ENCODE data around the gene ASXL1. TPM values are rescaled to one million over a fixed set of nuclear protein-coding genes. Genes with fewer than 3 reads are reported as not detected.

Gene ASXL1
- total RNA-seq, 1 donor from 2014 or later, result 25.0 TPM

- peak overlapping the region; percentile 57 for H3K27ac ChIP-seq (replicated peaks)
- no peaks in the 10 kb centered on the region for H3K27me3 ChIP-seq (ENCODE audit: low read depth)
- TF ChIP-seq, protein P1, sequence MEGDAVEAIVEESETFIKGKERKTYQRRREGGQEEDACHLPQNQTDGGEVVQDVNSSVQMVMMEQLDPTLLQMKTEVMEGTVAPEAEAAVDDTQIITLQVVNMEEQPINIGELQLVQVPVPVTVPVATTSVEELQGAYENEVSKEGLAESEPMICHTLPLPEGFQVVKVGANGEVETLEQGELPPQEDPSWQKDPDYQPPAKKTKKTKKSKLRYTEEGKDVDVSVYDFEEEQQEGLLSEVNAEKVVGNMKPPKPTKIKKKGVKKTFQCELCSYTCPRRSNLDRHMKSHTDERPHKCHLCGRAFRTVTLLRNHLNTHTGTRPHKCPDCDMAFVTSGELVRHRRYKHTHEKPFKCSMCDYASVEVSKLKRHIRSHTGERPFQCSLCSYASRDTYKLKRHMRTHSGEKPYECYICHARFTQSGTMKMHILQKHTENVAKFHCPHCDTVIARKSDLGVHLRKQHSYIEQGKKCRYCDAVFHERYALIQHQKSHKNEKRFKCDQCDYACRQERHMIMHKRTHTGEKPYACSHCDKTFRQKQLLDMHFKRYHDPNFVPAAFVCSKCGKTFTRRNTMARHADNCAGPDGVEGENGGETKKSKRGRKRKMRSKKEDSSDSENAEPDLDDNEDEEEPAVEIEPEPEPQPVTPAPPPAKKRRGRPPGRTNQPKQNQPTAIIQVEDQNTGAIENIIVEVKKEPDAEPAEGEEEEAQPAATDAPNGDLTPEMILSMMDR (IDR thresholded peaks at IDR 0.05; ENCODE audit: borderline replicate concordance), result no peak
- peaks cover 87% of the 10 kb centered on the region for H3K4me1 ChIP-seq
- peak; percentile 10 for DNase-seq
- intact Hi-C loops (cut with micrococcal nuclease), result no loop called here
- H3K36me3 ChIP-seq, result peaks cover 3% of the 10 kb centered on the region
- H3K4me3 ChIP-seq, result no peak overlapping the region
- no peaks in the 10 kb centered on the region for H3K9me3 ChIP-seq (replicated peaks)
Observed at GRCh38 chr20:32466739-32467505, 108.8 kb downstream of the ASXL1 start.

- peak; percentile 26 for DNase-seq
- intact Hi-C loops (cut with micrococcal nuclease), result no loop called here
- TF ChIP-seq, protein P1 (IDR thresholded peaks at IDR 0.05; ENCODE audit: borderline replicate concordance), result no peak
- Histone ChIP-seq H3K36me3 (peaks cover 4% of the 10 kb centered on the region), H3K27me3 (ENCODE audit: low read depth) (no peaks in the 10 kb centered on the region), H3K9me3 (replicated peaks) (no peaks in the 10 kb centered on the region), H3K4me1 (peaks cover 95% of the 10 kb centered on the region), H3K27ac (replicated peaks) (peak overlapping the region; percentile 90), H3K4me3 (no peak overlapping the region)
Observed at GRCh38 chr20:32467506-32468312, 109.6 kb downstream of the ASXL1 start.

DNA sequence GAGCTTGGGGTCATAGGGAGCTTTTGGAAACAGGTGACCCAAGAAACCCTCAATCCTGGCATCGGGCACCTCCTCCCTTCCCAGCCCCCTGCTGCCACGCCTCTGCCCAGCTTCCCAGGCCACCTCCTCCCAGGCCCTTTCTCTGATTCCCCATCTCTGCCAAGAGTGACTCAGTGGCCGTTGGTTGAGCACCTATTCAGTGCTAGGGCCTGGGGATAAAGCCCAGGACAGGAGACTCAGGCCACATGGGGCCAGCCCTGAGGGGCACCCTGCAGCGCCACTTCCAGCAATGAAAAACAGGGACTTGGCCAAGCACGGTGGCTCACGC, 110.1 kb downstream of the ASXL1 start:
- no peak overlapping the region for H3K4me3 ChIP-seq
- intact Hi-C loops (cut with micrococcal nuclease), result no loop called here
- H3K9me3 ChIP-seq (replicated peaks), result no peaks in the 10 kb centered on the region
- H3K27me3 ChIP-seq (ENCODE audit: low read depth), result no peaks in the 10 kb centered on the region
- peaks cover 96% of the 10 kb centered on the region for H3K4me1 ChIP-seq
- TF ChIP-seq, protein P1 (IDR thresholded peaks at IDR 0.05; ENCODE audit: borderline replicate concordance), result no peak
- peaks cover 4% of the 10 kb centered on the region for H3K36me3 ChIP-seq
- peak overlapping the region; percentile 90 for H3K27ac ChIP-seq (replicated peaks)
- peak; percentile 9 for DNase-seq

DNA sequence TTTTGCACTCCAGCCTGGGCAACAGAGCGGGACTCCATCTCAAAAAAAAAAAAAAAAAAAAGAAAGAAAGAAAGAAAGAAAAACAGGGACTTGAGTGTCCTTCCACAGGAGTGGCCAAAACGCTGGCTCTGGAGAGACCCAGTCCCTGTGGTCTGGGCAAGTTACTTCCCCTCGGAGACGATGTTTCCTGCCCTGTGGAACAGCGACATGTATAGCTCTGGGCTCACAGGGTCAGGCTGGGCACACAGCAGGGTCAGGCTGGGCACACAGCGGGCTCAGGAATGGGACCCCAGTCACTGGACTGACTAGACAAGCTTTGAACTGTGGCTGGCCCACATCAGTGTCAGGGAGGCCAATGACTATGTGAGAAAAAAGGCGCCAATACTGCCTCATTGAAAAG, 110.7 kb downstream of the ASXL1 start:
- intact Hi-C loops (cut with micrococcal nuclease), result no loop called here
- peaks cover 96% of the 10 kb centered on the region for H3K4me1 ChIP-seq
- TF ChIP-seq, protein P1 (IDR thresholded peaks at IDR 0.05; ENCODE audit: borderline replicate concordance), result no peak
- H3K27me3 ChIP-seq (ENCODE audit: low read depth), result no peaks in the 10 kb centered on the region
- no peaks in the 10 kb centered on the region for H3K9me3 ChIP-seq (replicated peaks)
- no peak overlapping the region for H3K4me3 ChIP-seq
- no peak for DNase-seq
- H3K36me3 ChIP-seq, result peaks cover 4% of the 10 kb centered on the region
- peak overlapping the region; percentile 90 for H3K27ac ChIP-seq (replicated peaks)

DNA sequence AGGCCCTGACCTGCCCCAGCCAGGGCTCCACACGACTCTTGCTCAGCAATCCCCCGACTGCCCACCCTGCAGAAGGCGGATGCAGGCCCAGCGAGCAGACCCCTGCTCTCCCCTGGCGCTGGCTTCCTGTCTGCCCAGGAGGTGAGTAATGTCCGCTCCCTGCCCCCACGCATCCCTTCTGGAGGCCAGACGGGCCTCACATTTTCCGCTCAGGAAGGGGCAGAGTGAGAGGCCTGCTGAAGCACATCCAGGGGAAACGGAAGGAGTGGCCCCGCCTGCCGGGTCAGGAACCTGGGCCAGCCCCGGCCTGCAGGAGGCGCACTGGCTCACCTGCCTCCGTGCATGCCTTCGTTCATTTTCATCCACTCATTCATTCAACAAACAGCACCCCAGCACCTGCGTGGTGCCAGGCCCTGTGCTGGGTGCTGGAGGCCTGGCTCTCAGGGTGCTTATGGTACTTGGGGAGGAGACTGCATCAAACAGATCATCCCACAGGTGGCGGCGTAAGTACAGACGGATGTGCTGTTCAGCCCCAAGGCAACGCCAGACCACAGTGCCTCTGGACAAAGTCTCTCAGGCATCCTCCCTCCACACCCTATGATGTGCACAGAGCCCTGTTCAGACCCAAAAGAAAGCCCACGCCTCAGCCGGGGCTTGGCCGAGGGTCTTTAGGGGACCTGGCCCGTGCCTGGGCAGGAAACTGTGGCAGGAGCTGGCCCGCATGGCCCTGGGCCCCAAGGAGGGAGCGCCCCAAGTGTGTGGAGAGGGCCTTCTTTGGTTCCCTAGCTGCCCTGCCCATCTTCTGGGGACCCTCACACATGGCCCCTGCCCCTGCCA, 112.1 kb downstream of the ASXL1 start:
- Histone ChIP-seq H3K27ac (replicated peaks) (peak overlapping the region; percentile 90), H3K4me3 (peak overlapping the region; percentile 11), H3K9me3 (replicated peaks) (no peaks in the 10 kb centered on the region), H3K36me3 (peaks cover 4% of the 10 kb centered on the region), H3K4me1 (peaks cover 99% of the 10 kb centered on the region), H3K27me3 (ENCODE audit: low read depth) (no peaks in the 10 kb centered on the region)
- TF ChIP-seq, protein P1 (IDR thresholded peaks at IDR 0.05; ENCODE audit: borderline replicate concordance), result peak; percentile 68
- intact Hi-C loops (cut with micrococcal nuclease), result no loop called here
- peak; percentile 64 for DNase-seq

Data from left ventricle myocardium inferior (tissue), 1 donor.